Testis (tissue), 3 donors: Measurements from ENCODE around the gene HLA-DQA2. TPM values are rescaled to one million over a fixed set of nuclear protein-coding genes. Genes with fewer than 3 reads are reported as not detected.

Source experiments
- DNase-seq: peaks from one replicate; pipeline ENCODE4 v3.0.0-alpha.2; 2019
- H3K27ac ChIP-seq, 2 donors: fragments of 200-600 bp; sonication (generic); one replicate each; pipeline ENCODE4 v1.5.1; 2019
- H3K27me3 ChIP-seq: fragments of 200-600 bp; sonication (generic); one replicate; pipeline ENCODE4 v1.5.1; 2019
- H3K36me3 ChIP-seq: fragments of 200-600 bp; sonication (generic); one replicate; pipeline ENCODE4 v1.5.1; 2017; ENCODE audit warnings: low read depth; ENCODE audit errors: missing control alignments
- H3K4me1 ChIP-seq: fragments of 200-600 bp; sonication (generic); one replicate; pipeline ENCODE4 v1.5.1; 2019
- H3K4me3 ChIP-seq, 2 donors: fragments of 200-600 bp; sonication (generic); one replicate each; pipeline ENCODE4 v1.5.1; 2017 to 2019
- H3K9me3 ChIP-seq: fragments of 200-600 bp; sonication (generic); one replicate; pipeline ENCODE4 v1.5.1; 2017
- POLR2A ChIP-seq: fragments of 450-650 bp; IDR thresholded peaks from one replicate; pipeline ENCODE4 v1.6.1; 2017; ENCODE audit warnings: antibody characterized with exemption, mild to moderate bottlenecking, moderate library complexity
- WGBS, 2 donors: methylation state at CpG; one replicate each; pipeline ENCODE4 v1.1.5; 2018; 5-methylcytosine and 5-hydroxymethylcytosine counted together
- intact Hi-C: fragments of 100-400 bp; cut with DNase I; formaldehyde crosslinking; loops from one replicate; pipeline ENCODE4 v1.15.1; 2023; ENCODE audit warnings: low total_unique reads
- polyA plus RNA-seq: library from polyadenylated mRNA; stranded (reverse); fragments of 350-450 nt; fragmentation: Illumina TruSeq; extraction: RNeasy Lipid Tissue Mini Kit (QIAGEN cat#74804); gene quantifications from one replicate; pipeline ENCODE4 v1.2.3, GENCODE V29; 2014; ENCODE audit warnings: low read depth, low replicate concordance; ENCODE audit not compliant: insufficient read depth
- total RNA-seq, 2 donors: library from RNA; depleted of rRNA; stranded (reverse); fragments of >200 nt; gene quantifications; one replicate each; pipeline ENCODE4 v1.2.3, GENCODE V29; 2016
- TF ChIP-seq, protein P1 (sequence below), 3 experiments: fragments of 450-650 bp in 2 of 3; fragments of 200-600 bp in 1 of 3; sonication (generic) in 1 of 3; IDR thresholded peaks; one replicate each; pipeline ENCODE4 v1.5.1; 2016 to 2019; ENCODE audit warnings: antibody characterized with exemption in 3 of 3, mild to moderate bottlenecking in 2 of 3, moderate library complexity in 1 of 3

The HLA-DQA2 gene
- total and polyA plus RNA-seq, 3 donors from 2014 or later, result 27.3 TPM; not detected in 2

DNA sequence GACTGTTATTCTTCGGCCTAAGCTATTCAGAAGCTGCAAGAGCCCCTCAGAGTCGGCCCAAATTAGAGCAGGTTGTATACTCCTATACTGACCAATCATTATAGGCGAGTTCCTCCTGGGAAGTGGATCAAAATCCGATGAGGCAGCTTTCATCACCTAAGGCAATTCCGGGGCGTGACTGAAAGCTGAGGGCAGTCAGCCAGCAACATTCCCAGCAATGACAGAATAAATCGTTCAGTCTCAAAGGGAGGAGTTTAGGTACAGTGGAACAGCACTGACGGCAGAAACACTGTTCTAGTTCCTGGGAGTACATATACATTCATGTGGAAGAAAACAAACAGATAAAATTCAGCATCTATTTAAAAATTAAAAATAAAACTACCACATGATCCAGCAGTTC is 11.4 kb downstream of the HLA-DQA2 start:
- Histone ChIP-seq H3K9me3 (no peaks in the 10 kb centered on the region), H3K4me1 (no peaks in the 10 kb centered on the region), H3K27me3 (no peaks in the 10 kb centered on the region), H3K36me3 (no peaks in the 10 kb centered on the region), H3K27ac (no peak overlapping the region), H3K4me3 (no peak overlapping the region)
- no peak for TF ChIP-seq POLR2A
- TF ChIP-seq, protein P1, sequence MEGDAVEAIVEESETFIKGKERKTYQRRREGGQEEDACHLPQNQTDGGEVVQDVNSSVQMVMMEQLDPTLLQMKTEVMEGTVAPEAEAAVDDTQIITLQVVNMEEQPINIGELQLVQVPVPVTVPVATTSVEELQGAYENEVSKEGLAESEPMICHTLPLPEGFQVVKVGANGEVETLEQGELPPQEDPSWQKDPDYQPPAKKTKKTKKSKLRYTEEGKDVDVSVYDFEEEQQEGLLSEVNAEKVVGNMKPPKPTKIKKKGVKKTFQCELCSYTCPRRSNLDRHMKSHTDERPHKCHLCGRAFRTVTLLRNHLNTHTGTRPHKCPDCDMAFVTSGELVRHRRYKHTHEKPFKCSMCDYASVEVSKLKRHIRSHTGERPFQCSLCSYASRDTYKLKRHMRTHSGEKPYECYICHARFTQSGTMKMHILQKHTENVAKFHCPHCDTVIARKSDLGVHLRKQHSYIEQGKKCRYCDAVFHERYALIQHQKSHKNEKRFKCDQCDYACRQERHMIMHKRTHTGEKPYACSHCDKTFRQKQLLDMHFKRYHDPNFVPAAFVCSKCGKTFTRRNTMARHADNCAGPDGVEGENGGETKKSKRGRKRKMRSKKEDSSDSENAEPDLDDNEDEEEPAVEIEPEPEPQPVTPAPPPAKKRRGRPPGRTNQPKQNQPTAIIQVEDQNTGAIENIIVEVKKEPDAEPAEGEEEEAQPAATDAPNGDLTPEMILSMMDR (IDR thresholded peaks at IDR 0.05), result no peak
- no peak for DNase-seq
- WGBS, 2 donors, result 50 to 69% methylated on average over 8 of the region's 8 CpGs
- intact Hi-C loops, result no loop called here

DNA sequence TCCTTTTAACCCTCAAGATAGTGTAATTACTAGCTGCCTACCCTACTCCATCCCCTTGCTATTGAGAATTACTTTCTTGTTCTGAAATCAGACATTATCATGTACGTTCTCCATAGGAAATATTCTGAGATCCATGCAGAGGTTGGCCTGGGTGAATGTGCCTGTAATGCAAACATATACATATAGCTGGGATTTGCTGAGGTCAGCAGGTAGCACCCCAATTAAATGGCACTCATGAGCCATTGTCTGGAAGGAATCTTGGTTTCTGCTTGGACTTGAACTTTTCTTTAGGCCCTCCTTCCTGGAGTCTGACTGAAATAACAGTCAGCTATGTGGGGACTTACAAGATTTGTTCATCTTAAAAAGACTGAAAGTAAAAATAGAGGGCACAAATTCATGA is 18.5 kb downstream of the HLA-DQA2 start:
- no peak for DNase-seq
- no peaks in the 10 kb centered on the region for H3K9me3 ChIP-seq
- H3K36me3 ChIP-seq, result no peaks in the 10 kb centered on the region
- no peaks in the 10 kb centered on the region for H3K4me1 ChIP-seq
- intact Hi-C loops, result loop anchor here (10.0 kb wide), 1 partner anchor 95 kb away; the partner anchor contains the start of gene HLA-DQB1
- no peak overlapping the region for H3K27ac ChIP-seq
- WGBS, 2 donors, result 79 to 92% methylated on average over 1 of the region's 1 CpG
- H3K27me3 ChIP-seq, result no peaks in the 10 kb centered on the region
- H3K4me3 ChIP-seq, result no peak overlapping the region
- no peak for TF ChIP-seq POLR2A
- TF ChIP-seq, protein P1 (IDR thresholded peaks at IDR 0.05), result no peak

DNA sequence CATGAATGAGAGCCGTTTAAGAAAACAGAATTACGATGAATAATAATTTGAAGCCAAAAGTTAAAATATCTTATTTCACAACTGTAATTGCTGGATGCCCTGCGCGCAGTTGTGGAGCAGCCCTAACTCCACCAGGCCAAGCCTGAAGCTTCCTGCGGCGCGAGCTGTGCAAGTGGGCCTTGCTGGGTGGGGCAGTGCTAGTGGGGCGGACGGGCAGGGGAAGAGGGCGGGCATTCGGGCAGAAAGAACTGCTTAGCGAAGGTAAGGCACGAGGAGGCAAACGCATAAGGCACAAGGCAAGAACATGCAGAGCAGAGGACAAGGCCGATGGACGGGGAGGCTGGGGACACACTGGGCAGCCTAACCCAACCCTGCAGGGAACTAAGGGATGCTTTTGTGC is 19.9 kb downstream of the HLA-DQA2 start:
- intact Hi-C loops, result loop anchor here (10.0 kb wide), 1 partner anchor 96 kb away; the partner anchor contains the start of gene HLA-DQB1
- peak overlapping the region in 1 of 2 donors; percentile 43 for H3K4me3 ChIP-seq
- no peak overlapping the region for H3K27ac ChIP-seq
- no peak for DNase-seq
- TF ChIP-seq POLR2A, result no peak
- TF ChIP-seq, protein P1 (IDR thresholded peaks at IDR 0.05), result no peak
- no peaks in the 10 kb centered on the region for H3K4me1 ChIP-seq
- H3K9me3 ChIP-seq, result no peaks in the 10 kb centered on the region
- H3K36me3 ChIP-seq, result no peaks in the 10 kb centered on the region
- no peaks in the 10 kb centered on the region for H3K27me3 ChIP-seq
- 57 to 73% methylated on average over 16 of the region's 16 CpGs for whole genome bisulfite sequencing, 2 donors

DNA sequence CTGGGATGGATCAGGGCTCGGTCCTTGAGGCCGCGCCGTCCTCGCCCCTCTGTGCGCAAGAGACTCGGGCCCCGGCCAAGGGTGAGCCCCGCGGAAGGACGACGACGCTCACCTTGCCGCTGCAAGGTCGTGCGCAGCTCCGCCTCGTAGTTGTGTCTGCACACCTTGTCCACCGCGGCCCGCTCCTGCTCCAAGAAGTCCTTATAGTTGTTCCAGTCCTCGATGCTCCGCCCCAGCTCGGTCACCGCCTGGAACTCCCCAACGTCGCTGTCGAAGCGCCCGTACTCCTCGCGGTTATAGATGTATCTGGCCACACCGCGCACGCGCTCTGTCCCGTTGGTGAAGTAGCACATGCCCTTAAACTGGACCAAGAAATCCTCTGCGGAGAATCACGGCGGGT is 20.4 kb downstream of the HLA-DQA2 start:
- H3K9me3 ChIP-seq, result no peaks in the 10 kb centered on the region
- WGBS, 2 donors, result 47 to 51% methylated on average over 20 to 39 of the region's 40 CpGs
- no peaks in the 10 kb centered on the region for H3K27me3 ChIP-seq
- peak; percentile 25 for DNase-seq
- H3K4me3 ChIP-seq, result peak overlapping the region; percentile 24 to 43
- no peak overlapping the region for H3K27ac ChIP-seq
- intact Hi-C loops, result loop anchor here (10.0 kb wide), 1 partner anchor 97 kb away; the partner anchor contains the start of gene HLA-DQB1
- TF ChIP-seq, protein P1 (IDR thresholded peaks at IDR 0.05), result no peak
- H3K4me1 ChIP-seq, result no peaks in the 10 kb centered on the region
- H3K36me3 ChIP-seq, result no peaks in the 10 kb centered on the region

DNA sequence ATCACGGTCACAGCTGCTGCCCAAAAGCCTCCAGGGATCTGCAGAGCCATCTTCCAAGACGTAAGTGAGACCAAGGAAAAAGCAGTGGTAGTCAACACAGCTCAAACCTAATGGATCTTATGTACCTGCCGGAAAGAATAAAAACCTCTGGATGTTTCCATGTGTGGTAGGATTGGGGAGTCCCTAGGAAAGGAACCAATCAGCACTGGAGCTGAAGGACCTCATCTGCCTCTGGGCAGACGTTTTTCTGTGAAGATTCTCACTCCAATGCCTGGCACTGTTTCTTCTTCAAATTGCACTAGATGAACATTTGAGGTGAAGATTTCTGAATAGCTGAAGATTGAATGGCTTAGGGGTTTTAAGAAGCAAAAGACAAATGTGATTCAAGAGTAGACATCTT is 22.2 kb downstream of the HLA-DQA2 start, which contains the start of gene HLA-DQB2:
Gene HLA-DQB2 (minus strand): TSS at position 112 of the 400 bp plus-strand sequence. CDS start 62 bp downstream, at position 50.
- whole genome bisulfite sequencing, 2 donors, result 43 to 53% methylated on average over 4 of the region's 4 CpGs
- no peak within 1 kb of the TSS for H3K27ac ChIP-seq
- DNase-seq, result no peak
- H3K36me3 ChIP-seq, result no peaks in the 10 kb centered on the region
- H3K4me3 ChIP-seq, result no peak within 1 kb of the TSS
- H3K9me3 ChIP-seq, result no peaks in the 10 kb centered on the region
- no peaks in the 10 kb centered on the region for H3K27me3 ChIP-seq
- no peaks in the 10 kb centered on the region for H3K4me1 ChIP-seq
- TF ChIP-seq POLR2A, result no peak
- TF ChIP-seq, protein P1 (IDR thresholded peaks at IDR 0.05), result no peak
- intact Hi-C loops, result loop anchor here (10.0 kb wide), 1 partner anchor 99 kb away; the partner anchor contains the start of gene HLA-DQB1
